Muscle of leg (tissue), 16 donors: ENCODE data around the gene ZNF490. TPM values are rescaled to one million over a fixed set of nuclear protein-coding genes. Genes with fewer than 3 reads are reported as not detected.
A peak's percentile ranks its signal among the peaks of the same experiment; 100 is the strongest.

Experiments
- DNase-seq: peaks from one replicate; pipeline ENCODE4 v3.0.0; 2013
- H3K27ac ChIP-seq: one replicate; pipeline ENCODE4 v1.5.1; 2013; ENCODE audit warnings: mild to moderate bottlenecking, low read length, control low read depth
- H3K27me3 ChIP-seq: one replicate; pipeline ENCODE4 v1.6.1; 2013; ENCODE audit warnings: low read length; ENCODE audit not compliant: control insufficient read depth, insufficient read depth
- H3K36me3 ChIP-seq: one replicate; pipeline ENCODE4 v1.6.1; 2013; ENCODE audit warnings: low read length; ENCODE audit not compliant: control insufficient read depth, insufficient read depth
- H3K4me1 ChIP-seq: one replicate; pipeline ENCODE4 v1.6.1; 2013; ENCODE audit warnings: low read length; ENCODE audit not compliant: control insufficient read depth, insufficient read depth
- H3K4me3 ChIP-seq: one replicate; pipeline ENCODE4 v1.5.1; 2013; ENCODE audit warnings: low read length, control low read depth
- H3K9me3 ChIP-seq: replicated peaks from 2 replicates; pipeline ENCODE4 v1.6.1; 2013; ENCODE audit warnings: low read depth, low read length; ENCODE audit not compliant: control insufficient read depth
- WGBS: methylation state at CpG from one replicate; pipeline ENCODE4 v1.1.5; 2013; ENCODE audit warnings: missing lambda C conversion rate; ENCODE audit not compliant: insufficient coverage; 5-methylcytosine and 5-hydroxymethylcytosine counted together
- long read RNA-seq, 11 donors: transcript quantifications; one replicate each; lab custom pipeline, GENCODE V29; 2026
- polyA plus RNA-seq, 8 donors: library from polyadenylated mRNA; unstranded; fragments of 120-200 nt; gene quantifications; one replicate each; pipeline versions ENCODE4 v1.2.1 to v1.2.3, GENCODE V29; 2013; ENCODE audit warnings: inconsistent platforms in 1 of 8, low replicate concordance in 1 of 8; ENCODE audit not compliant: insufficient read length in 8 of 8, insufficient read depth in 1 of 8
- total RNA-seq: library from RNA; stranded (reverse); fragments of 120-200 nt; gene quantifications from one replicate; pipeline ENCODE4 v1.2.4, GENCODE V29; 2013

ZNF490 gene
- total RNA-seq, result 4.8 TPM
- polyA plus RNA-seq, result 1 to 10 TPM; 1.6 to 3.9 (median 2.5) TPM
- long read RNA-seq, donor 1, result 0 reads
- long read RNA-seq, donor 2, result 0 reads
- long read RNA-seq, donor 3, partial matches to known transcripts, result 0 of 22 reads
- long read RNA-seq, donor 3, other reads (novel, unspliced or antisense), result 22 of 22 reads
- long read RNA-seq, donor 4, result 0 reads
- long read RNA-seq, donor 5, result 0 reads
- long read RNA-seq, donor 6, full-length matches to known transcripts, result 3 of 3 reads
- long read RNA-seq, donor 6, partial matches to known transcripts, result 0 of 3 reads
- long read RNA-seq, donor 6, other reads (novel, unspliced or antisense), result 0 of 3 reads
- long read RNA-seq, donor 7, result 0 reads
- long read RNA-seq, donor 8, partial matches to known transcripts, result 14 of 14 reads
- long read RNA-seq, donor 8, other reads (novel, unspliced or antisense), result 0 of 14 reads
- long read RNA-seq, donor 9, result 0 reads
- long read RNA-seq, donor 10, full-length matches to known transcripts, result 1 of 1 reads
- long read RNA-seq, donor 10, partial matches to known transcripts, result 0 of 1 reads
- long read RNA-seq, donor 10, other reads (novel, unspliced or antisense), result 0 of 1 reads
- long read RNA-seq, donor 11, full-length matches to known transcripts, result 1 of 6 reads
- long read RNA-seq, donor 11, partial matches to known transcripts, result 5 of 6 reads
- long read RNA-seq, donor 11, other reads (novel, unspliced or antisense), result 0 of 6 reads

- Histone ChIP-seq H3K27me3 (no peaks in the 10 kb centered on the region), H3K36me3 (peaks cover 34% of the 10 kb centered on the region), H3K4me1 (peaks cover 2% of the 10 kb centered on the region), H3K27ac (peak within 1 kb of the TSS; percentile 100), H3K9me3 (no peaks in the 10 kb centered on the region), H3K4me3 (peak within 1 kb of the TSS; percentile 100)
- under 1% methylated on average over 56 of the region's 61 CpGs for WGBS
- peak; percentile 99 for DNase-seq
Measured at GRCh38 chr19:12610540-12611360, at the start of gene ZNF490, which contains the start of gene ZNF791. ZNF490 (minus strand) TSS chr19:12610813; CDS start chr19:12610680, 133 bp downstream. ZNF791 (plus strand) TSS chr19:12610920; CDS start chr19:12611080, 160 bp downstream.

GRCh38 chr19:12657966-12658365 is 47.4 kb upstream of the ZNF490 start:
- no peaks in the 10 kb centered on the region for H3K4me1 ChIP-seq
- WGBS, result 93% methylated on average over 15 of the region's 22 CpGs
- peaks cover 48% of the 10 kb centered on the region for H3K36me3 ChIP-seq
- no peaks in the 10 kb centered on the region for H3K27me3 ChIP-seq
- no peak for DNase-seq
- no peaks in the 10 kb centered on the region for H3K9me3 ChIP-seq
- H3K27ac ChIP-seq, result no peak overlapping the region
- no peak overlapping the region for H3K4me3 ChIP-seq

- WGBS, result 62% methylated on average over 25 of the region's 50 CpGs
- no peak overlapping the region for H3K27ac ChIP-seq
- H3K4me1 ChIP-seq, result no peaks in the 10 kb centered on the region
- no peaks in the 10 kb centered on the region for H3K9me3 ChIP-seq
- H3K36me3 ChIP-seq, result peaks cover 43% of the 10 kb centered on the region
- no peaks in the 10 kb centered on the region for H3K27me3 ChIP-seq
- no peak overlapping the region for H3K4me3 ChIP-seq
- DNase-seq, result no peak
Measured at GRCh38 chr19:12656899-12657571, 46.4 kb upstream of the ZNF490 start.

DNA sequence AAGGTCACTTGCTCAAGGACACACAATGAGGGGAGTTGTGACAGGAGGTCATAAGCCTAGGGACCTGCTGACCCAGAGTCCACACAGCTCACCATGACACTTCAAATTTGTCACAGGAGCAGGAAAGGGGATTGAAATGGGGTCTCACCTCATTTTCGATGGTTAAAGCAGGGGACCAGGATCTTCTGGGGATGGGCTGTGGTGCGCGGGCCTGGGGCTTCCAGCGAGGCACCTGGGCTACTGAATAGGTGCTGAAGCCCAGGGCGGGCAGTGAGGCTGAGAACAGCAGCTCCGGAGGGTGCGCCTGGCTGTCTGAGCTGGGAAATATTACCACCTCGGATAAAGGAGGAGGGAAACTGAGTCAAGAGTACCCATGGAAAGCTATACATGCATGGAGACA is 44.9 kb upstream of the ZNF490 start:
- Histone ChIP-seq H3K4me3 (no peak overlapping the region), H3K27ac (no peak overlapping the region), H3K36me3 (peaks cover 32% of the 10 kb centered on the region), H3K9me3 (no peaks in the 10 kb centered on the region), H3K27me3 (no peaks in the 10 kb centered on the region), H3K4me1 (no peaks in the 10 kb centered on the region)
- WGBS, result 93% methylated on average over 7 of the region's 8 CpGs
- DNase-seq, result no peak

GRCh38 chr19:12652219-12652618 is 41.6 kb upstream of the ZNF490 start:
- 100% methylated on average over 1 of the region's 6 CpGs for WGBS
- H3K27ac ChIP-seq, result no peak overlapping the region
- no peak overlapping the region for H3K4me3 ChIP-seq
- H3K36me3 ChIP-seq, result peaks cover 24% of the 10 kb centered on the region
- H3K9me3 ChIP-seq, result no peaks in the 10 kb centered on the region
- DNase-seq, result no peak
- peaks cover 6% of the 10 kb centered on the region for H3K27me3 ChIP-seq
- peaks cover 13% of the 10 kb centered on the region for H3K4me1 ChIP-seq

- peaks cover 6% of the 10 kb centered on the region for H3K27me3 ChIP-seq
- no peak overlapping the region for H3K27ac ChIP-seq
- no peak for DNase-seq
- H3K36me3 ChIP-seq, result peaks cover 3% of the 10 kb centered on the region
- H3K4me3 ChIP-seq, result no peak overlapping the region
- H3K4me1 ChIP-seq, result peaks cover 13% of the 10 kb centered on the region
- 89% methylated on average over 7 of the region's 10 CpGs for WGBS
- no peaks in the 10 kb centered on the region for H3K9me3 ChIP-seq
Measured at GRCh38 chr19:12649941-12650340, 39.3 kb upstream of the ZNF490 start.

GRCh38 chr19:12648088-12648487 is 37.5 kb upstream of the ZNF490 start:
- Histone ChIP-seq H3K9me3 (no peaks in the 10 kb centered on the region), H3K27ac (no peak overlapping the region), H3K4me3 (peak overlapping the region; percentile 0), H3K4me1 (peaks cover 13% of the 10 kb centered on the region), H3K36me3 (no peaks in the 10 kb centered on the region), H3K27me3 (peaks cover 6% of the 10 kb centered on the region)
- WGBS, result 7% methylated on average over 29 of the region's 29 CpGs
- DNase-seq, result no peak

DNA sequence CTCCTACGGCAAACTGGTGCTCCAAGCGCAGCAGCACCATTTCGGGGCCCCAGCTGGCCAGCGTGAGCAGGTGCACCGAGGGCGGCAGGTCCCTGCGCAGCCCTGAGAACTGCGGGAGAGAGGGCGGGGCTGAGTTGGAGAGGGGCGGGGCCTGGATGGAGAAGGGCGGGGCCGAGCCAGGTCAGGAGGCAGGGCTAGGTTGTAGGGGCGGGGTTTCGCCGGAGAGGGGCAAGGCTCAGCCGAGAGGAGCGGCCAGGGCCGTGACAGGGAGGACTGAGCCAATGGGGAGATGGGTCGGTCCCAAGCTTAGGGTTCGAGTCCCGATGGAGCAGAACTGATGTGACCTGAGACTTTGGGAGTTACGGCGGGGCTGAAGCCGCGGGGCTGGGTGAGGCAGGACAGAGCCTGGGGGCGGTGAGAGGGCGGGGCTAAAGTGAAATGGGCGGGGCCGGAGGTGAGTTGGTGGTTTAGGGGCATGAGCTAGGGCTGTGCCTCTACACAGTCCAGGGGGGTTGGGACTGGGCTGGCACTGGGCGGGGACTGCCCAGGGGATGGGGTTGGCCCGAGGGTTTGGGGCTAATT is 37.0 kb upstream of the ZNF490 start:
- WGBS, result 5% methylated on average over 30 of the region's 31 CpGs
- H3K27ac ChIP-seq, result no peak overlapping the region
- no peak for DNase-seq
- peaks cover 13% of the 10 kb centered on the region for H3K4me1 ChIP-seq
- H3K27me3 ChIP-seq, result peaks cover 6% of the 10 kb centered on the region
- H3K4me3 ChIP-seq, result no peak overlapping the region
- H3K36me3 ChIP-seq, result no peaks in the 10 kb centered on the region
- no peaks in the 10 kb centered on the region for H3K9me3 ChIP-seq

GRCh38 chr19:12647047-12647446 is 36.4 kb upstream of the ZNF490 start:
- peaks cover 6% of the 10 kb centered on the region for H3K27me3 ChIP-seq
- no peak for DNase-seq
- 69% methylated on average over 5 of the region's 8 CpGs for WGBS

More at GRCh38 chr19:12647047-12647446, 36.4 kb upstream of the ZNF490 start:
- no peaks in the 10 kb centered on the region for H3K9me3 ChIP-seq
- H3K4me3 ChIP-seq, result no peak overlapping the region
- H3K4me1 ChIP-seq, result peaks cover 13% of the 10 kb centered on the region
- no peaks in the 10 kb centered on the region for H3K36me3 ChIP-seq
- no peak overlapping the region for H3K27ac ChIP-seq
